A549 (cell line): ENCODE data around the gene RPS2.

Experiments used
- CEBPB ChIP-seq, 2 experiments: fragments of >200 bp in 1 of 2; sonication (Bioruptor Twin) in 1 of 2; formaldehyde crosslinking in 1 of 2; IDR thresholded peaks; 2 replicates each; pipeline ENCODE4 v1.6.1; 2012 to 2016
- CTCF ChIP-seq: fragments of >200 bp; sonication (Bioruptor Twin); formaldehyde crosslinking; IDR thresholded peaks from 3 replicates; pipeline ENCODE4 v1.5.1; 2016
- ELK1 ChIP-seq: fragments of 150-350 bp; IDR thresholded peaks from 2 replicates; pipeline ENCODE4 v1.6.1; 2014; ENCODE audit warnings: low read depth, mild to moderate bottlenecking, low read length
- EP300 ChIP-seq, 2 experiments: fragments of >200 bp; sonication (Bioruptor Twin); formaldehyde crosslinking; IDR thresholded peaks; 2 replicates in 1 of 2; 3 replicates in 1 of 2; pipeline ENCODE4 v1.6.1; 2016 to 2017
- HDAC2 ChIP-seq: fragments of 200-600 bp; sonication (generic); IDR thresholded peaks from 2 replicates; pipeline ENCODE4 v1.6.1; 2016
- JUN ChIP-seq, 2 experiments: fragments of >200 bp; sonication (Bioruptor Twin); formaldehyde crosslinking; IDR thresholded peaks; 2 replicates in 1 of 2; 3 replicates in 1 of 2; pipeline ENCODE4 v1.6.1; 2016 to 2017
- JUNB ChIP-seq: fragments of >200 bp; sonication (Bioruptor Twin); formaldehyde crosslinking; IDR thresholded peaks from 2 replicates; pipeline ENCODE4 v1.6.1; 2016
- MAZ ChIP-seq: fragments of 150-350 bp; IDR thresholded peaks from 2 replicates; pipeline ENCODE4 v1.6.1; 2014; ENCODE audit warnings: antibody characterized with exemption, low read depth, low read length, borderline replicate concordance
- PHF8 ChIP-seq: fragments of 200-600 bp; sonication (generic); IDR thresholded peaks from 2 replicates; pipeline ENCODE4 v1.6.1; 2016; ENCODE audit warnings: low read depth, mild to moderate bottlenecking, antibody characterized with exemption, moderate library complexity, borderline replicate concordance
- POLR2A ChIP-seq: IDR thresholded peaks from 2 replicates; pipeline ENCODE4 v1.6.1; 2012; ENCODE audit warnings: mild to moderate bottlenecking, low read length
- RAD21 ChIP-seq, 2 experiments: fragments of >200 bp in 1 of 2; sonication (Bioruptor Twin) in 1 of 2; formaldehyde crosslinking in 1 of 2; IDR thresholded peaks in 1 of 2; conservative IDR thresholded peaks in 1 of 2; 2 replicates in 1 of 2; 3 replicates in 1 of 2; pipeline ENCODE4 v1.6.1; 2012 to 2018; ENCODE audit warnings: inconsistent platforms in 1 of 2
- RCOR1 ChIP-seq: fragments of 150-350 bp; IDR thresholded peaks from 2 replicates; pipeline ENCODE4 v1.6.1; 2014; ENCODE audit warnings: antibody characterized with exemption, low read length, low read depth
- ZC3H11A ChIP-seq: fragments of 450-650 bp; IDR thresholded peaks from 2 replicates; pipeline ENCODE4 v1.6.1; 2014; ENCODE audit warnings: antibody characterized with exemption, mild to moderate bottlenecking
- ZFP36 ChIP-seq: fragments of 450-650 bp; IDR thresholded peaks from 2 replicates; pipeline ENCODE4 v1.6.1; 2014; ENCODE audit warnings: borderline replicate concordance; ENCODE audit not compliant: partially characterized antibody

GRCh38 chr16:1953734-1954133 is 10.9 kb downstream of the RPS2 start:
- TF ChIP-seq POLR2A = no peak
- no peak for TF ChIP-seq MAZ
- no peak for TF ChIP-seq HDAC2
- TF ChIP-seq ZFP36 = no peak
- no peak for TF ChIP-seq CTCF
- TF ChIP-seq JUN (IDR thresholded peaks at IDR 0.05) = no peak
- no peak for TF ChIP-seq CEBPB (IDR thresholded peaks at IDR 0.05)
- no peak for TF ChIP-seq RCOR1
- no peak for TF ChIP-seq EP300 (IDR thresholded peaks at IDR 0.05)
- TF ChIP-seq RAD21 (conservative IDR thresholded peaks at IDR 0.05 in 1 of 2, IDR thresholded peaks at IDR 0.05 in 1 of 2) = no peak
- no peak for TF ChIP-seq JUNB
- TF ChIP-seq ELK1 = no peak
- TF ChIP-seq PHF8 = no peak
- TF ChIP-seq ZC3H11A = no peak
